Lower leg skin (tissue), 3 donors: ENCODE measurements around the gene FMO5.

Experiments
- POLR2A ChIP-seq, 2 donors: fragments of 450-650 bp; IDR thresholded peaks; one replicate each; pipeline ENCODE4 v1.6.1; 2016 to 2017; ENCODE audit warnings: antibody characterized with exemption in 2 of 2, mild to moderate bottlenecking in 1 of 2, moderate library complexity in 1 of 2
- TF ChIP-seq, protein P1 (sequence below), 3 donors: fragments of 450-650 bp; IDR thresholded peaks; one replicate each; pipeline ENCODE4 v1.5.1; 2016; ENCODE audit warnings: antibody characterized with exemption in 3 of 3, mild to moderate bottlenecking in 3 of 3, moderate library complexity in 2 of 3

DNA sequence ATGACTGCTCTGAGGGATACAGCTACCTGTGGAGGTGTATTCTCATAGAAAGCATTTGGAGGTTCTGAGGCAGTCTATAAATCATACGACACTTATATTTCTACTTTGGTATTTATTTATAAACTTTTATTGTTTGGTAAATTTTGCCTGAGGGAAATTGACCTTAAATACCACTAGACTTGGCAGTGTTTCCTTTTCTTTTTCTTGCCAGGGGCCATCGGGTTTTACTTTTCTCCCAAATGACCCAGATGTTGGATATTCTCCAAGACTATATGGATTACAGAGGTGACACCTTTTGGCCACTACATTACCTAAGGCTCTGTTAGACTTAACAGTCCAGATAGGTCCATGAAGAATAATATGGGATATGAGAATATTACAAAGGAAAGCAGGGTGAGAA lies 45.6 kb upstream of the FMO5 start:
- no peak for TF ChIP-seq POLR2A (IDR thresholded peaks at IDR 0.05)
- TF ChIP-seq, protein P1, sequence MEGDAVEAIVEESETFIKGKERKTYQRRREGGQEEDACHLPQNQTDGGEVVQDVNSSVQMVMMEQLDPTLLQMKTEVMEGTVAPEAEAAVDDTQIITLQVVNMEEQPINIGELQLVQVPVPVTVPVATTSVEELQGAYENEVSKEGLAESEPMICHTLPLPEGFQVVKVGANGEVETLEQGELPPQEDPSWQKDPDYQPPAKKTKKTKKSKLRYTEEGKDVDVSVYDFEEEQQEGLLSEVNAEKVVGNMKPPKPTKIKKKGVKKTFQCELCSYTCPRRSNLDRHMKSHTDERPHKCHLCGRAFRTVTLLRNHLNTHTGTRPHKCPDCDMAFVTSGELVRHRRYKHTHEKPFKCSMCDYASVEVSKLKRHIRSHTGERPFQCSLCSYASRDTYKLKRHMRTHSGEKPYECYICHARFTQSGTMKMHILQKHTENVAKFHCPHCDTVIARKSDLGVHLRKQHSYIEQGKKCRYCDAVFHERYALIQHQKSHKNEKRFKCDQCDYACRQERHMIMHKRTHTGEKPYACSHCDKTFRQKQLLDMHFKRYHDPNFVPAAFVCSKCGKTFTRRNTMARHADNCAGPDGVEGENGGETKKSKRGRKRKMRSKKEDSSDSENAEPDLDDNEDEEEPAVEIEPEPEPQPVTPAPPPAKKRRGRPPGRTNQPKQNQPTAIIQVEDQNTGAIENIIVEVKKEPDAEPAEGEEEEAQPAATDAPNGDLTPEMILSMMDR (IDR thresholded peaks at IDR 0.05): no peak
